OCI-M2 (cell line): ENCODE results near the gene CHODL.

Source experiments
- DNase-seq: peaks from one replicate; lab custom pipeline; 2025; ENCODE audit not compliant: unreplicated experiment; lab: John Stamatoyannopoulos, UW

The CHODL gene, protein sequence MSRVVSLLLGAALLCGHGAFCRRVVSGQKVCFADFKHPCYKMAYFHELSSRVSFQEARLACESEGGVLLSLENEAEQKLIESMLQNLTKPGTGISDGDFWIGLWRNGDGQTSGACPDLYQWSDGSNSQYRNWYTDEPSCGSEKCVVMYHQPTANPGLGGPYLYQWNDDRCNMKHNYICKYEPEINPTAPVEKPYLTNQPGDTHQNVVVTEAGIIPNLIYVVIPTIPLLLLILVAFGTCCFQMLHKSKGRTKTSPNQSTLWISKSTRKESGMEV

DNA sequence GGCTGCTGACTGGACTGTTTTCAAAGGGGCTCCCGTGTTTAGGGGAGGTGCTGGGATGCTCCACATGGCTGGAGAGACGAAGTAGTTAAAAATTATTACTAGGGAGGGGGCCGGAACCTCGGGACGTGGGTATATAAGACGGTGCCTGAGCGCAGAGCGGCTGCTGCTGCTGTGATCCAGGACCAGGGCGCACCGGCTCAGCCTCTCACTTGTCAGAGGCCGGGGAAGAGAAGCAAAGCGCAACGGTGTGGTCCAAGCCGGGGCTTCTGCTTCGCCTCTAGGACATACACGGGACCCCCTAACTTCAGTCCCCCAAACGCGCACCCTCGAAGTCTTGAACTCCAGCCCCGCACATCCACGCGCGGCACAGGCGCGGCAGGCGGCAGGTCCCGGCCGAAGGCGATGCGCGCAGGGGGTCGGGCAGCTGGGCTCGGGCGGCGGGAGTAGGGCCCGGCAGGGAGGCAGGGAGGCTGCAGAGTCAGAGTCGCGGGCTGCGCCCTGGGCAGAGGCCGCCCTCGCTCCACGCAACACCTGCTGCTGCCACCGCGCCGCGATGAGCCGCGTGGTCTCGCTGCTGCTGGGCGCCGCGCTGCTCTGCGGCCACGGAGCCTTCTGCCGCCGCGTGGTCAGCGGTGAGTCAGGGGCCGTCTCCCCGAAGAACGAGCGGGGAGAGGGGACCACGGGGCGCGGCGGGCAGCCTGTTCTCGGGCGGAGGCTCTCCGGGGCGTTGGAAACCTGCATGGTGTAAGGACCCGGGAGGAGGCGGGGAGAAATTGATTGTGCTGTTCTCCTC lies at the start of gene CHODL:
TSS of gene CHODL (plus strand) at position 163 of the 793 bp plus-strand sequence. CDS start at position 554, 391 bp downstream.
- no peak for DNase-seq

DNA sequence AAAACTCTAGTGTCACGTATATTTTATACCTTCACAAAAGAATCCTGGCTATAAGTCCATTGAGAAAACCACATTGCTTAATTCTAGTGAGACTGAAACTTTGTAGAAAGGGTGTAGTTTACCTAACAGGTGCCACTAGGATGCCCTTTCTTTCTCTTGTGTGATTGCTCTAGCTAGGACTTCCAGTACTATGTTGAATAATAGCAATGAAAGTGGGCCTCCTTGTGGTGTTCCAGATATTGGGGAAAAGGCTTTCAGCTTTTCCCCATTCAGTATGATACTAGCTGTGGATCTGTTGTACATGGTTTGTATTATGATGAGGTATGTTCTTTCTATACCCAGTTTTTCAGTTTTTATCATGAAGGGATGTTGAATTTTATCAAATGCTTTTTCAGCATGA lies 39.7 kb upstream of the CHODL start:
- no peak for DNase-seq

DNA sequence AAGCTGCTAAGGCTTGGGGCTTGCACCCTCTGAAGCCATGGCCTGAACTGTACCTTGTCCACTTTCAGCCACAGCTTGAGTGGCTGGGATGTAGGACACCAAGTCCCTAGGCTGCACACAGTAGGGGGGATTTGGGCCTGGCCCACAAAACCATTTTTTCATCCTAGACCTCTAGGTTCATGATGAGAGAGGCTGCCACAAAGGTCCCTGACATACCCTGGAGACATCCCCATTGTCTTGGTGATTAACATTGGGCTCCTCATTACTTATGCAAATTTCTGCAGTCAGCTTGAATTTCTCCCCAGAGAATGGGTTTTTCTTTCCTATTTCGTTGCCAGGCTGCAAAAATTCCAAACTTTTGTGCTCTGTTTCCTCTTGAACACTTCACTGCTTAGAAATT lies 26.3 kb upstream of the CHODL start:
- no peak for DNase-seq

DNA sequence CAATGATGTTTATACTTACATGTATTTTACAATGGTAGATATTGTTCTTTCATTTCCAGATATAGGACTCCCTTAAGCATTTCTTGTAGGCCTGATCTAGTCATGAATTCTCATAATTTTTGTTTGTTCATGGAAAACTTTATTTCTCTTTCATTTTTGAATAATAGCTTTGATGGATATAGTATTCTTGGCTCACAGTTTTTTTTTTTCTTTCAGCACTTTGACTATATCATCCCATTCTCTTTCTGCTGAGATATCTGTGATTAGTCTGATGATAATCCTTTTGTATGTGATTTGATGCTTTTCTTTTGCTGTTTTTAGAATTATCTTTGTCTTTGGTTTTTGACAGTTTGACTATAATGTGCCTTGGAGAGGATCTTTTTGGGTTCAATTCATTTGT lies 24.1 kb upstream of the CHODL start:
- no peak for DNase-seq

DNA sequence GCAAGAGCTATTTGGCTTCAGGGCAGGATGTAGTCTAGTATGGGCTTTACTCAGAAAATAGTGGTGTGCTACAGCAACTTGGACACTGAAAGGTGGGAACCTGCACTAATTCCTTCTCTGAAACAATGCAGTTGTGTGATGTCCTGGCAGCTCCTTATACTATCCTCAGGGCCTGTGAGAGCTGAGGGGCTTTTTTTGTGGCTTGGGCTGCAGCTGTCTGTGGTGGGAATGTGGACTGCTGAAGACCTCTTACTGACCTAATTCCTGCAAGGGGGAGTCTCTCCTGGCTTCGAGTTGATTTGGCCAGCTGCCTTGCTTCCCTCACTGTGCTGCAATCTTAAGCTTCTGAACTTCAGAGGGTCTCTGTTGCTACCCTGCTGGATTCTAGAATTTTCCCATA lies 22.3 kb upstream of the CHODL start:
- no peak for DNase-seq

DNA sequence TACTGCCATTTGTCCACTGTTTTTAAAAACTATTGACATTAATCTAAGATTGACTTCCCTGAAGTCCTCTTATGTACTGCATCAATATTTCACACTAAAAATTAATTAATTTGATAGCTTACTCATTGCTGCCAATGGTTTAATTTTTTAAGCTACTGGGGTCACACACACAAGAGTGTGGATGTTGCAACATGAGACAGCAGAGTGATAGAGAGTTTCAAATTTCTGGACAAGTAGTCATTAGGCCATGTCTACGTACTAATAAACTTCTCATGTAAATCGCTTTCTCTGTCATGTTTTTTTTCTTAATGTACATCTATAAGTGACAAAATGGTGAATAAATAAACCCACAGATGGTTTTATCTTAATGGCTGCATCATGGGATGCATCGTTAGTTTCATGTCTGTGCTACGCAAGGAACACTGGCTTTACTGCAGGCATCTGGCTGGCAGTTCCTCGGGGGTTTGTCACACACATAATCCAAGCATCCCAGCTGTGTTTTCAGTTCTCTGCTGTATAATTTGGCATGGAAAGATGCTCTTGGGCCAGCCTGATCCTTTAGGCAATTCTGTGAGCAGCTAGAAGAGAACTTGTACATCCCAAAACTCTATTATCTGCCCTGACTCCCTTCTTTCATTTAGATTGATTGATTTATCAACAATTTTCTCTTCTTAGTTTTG lies 16.4 kb upstream of the CHODL start:
- no peak for DNase-seq

DNA sequence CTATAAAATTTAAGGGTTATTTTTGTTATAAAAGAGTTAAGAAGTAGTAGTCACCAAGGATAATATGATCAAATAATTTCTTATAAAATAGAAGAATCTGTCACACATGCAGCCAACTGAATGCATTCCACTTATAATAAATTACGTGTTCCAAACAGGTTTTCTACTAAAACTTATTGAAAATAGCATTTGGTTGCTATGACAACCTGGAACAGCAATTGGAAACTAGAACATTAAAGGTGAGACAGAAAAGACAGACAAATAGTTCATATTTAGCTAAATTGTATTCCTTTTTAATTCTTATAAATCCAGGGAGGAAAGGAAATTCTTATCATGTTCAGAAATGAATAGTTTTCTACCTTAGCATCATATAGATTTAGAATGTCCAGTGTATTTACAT lies 9.1 kb upstream of the CHODL start:
- DNase-seq = no peak

DNA sequence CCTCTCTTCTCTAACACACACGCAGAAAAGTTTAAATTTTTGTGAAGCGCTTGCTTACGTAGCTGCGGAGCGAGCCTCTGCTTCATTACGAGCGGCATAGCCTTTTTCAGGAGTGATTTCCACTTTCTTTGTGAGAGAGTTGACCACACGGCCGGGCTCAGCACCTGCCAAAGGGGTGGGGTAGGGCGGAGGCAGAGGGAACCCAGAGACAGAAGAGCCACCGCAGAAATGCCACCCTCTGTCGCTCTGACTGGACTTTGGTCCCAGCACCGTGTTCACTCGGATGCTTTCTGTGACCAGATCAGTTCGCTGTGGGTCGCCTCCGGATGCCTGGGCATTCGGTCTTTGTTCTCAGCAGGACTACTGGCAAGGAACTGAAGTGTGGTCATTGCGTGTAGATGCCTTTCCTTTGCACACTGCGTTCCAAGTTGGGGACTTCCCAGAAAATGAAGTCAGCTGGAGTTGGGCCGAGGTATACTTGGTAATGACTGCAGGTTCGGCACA lies 883 bp downstream of the CHODL start:
- DNase-seq = no peak

DNA sequence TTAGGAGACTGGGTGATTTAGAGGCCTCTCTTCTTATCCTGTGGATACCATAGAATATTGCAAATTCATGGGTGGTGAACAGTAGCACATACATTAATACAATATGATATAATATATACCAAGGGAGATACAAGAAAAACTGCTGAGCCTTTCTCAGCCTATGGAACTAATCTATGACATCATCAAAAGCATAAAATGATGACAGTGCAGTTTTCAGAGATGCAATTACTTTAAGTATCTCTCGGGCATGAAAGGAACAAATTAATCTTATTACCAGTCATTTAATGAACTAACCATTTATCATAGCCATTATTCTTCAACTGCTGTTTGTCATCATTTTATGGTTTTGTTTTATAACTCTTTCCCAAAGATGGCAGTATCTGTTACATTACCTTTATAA lies 3.5 kb downstream of the CHODL start:
- no peak for DNase-seq

DNA sequence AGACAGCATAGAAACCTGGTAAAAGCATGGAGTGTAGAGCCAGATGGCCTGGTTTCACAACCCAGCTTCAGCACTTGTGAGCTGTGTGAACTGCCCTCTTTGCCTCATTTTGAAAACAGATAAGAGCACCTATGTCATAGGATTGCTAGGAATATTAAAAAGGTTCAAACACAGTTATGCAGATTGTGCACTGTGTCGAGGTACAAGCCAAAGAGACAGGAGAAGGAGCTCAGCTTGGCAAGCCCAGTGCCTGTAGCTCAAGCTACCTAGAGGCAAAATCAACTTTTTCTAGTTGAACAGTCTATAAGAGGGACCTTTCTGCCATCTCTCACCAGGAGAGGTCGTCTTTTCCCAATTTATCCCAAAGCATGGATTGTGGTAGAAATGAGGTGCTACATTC lies 5.0 kb downstream of the CHODL start:
- DNase-seq = no peak

DNA sequence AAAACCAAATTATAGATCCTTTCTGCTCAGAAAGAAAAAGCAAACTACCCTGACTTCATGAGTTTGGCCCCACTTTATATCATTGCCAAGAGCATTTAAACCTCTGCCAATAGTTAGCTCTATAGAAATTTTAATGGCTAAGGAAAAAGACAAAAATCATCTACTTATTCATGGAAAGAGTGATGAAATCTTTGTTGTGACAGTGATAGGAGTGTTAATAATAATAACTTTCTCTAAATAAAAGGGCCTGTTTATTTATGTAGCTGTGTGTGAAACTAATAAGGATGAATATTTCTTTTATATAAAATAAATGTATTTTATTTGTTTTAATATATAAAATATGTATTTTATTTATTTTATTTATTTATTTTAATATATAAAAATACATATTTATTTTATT lies 6.4 kb downstream of the CHODL start:
- DNase-seq = no peak

DNA sequence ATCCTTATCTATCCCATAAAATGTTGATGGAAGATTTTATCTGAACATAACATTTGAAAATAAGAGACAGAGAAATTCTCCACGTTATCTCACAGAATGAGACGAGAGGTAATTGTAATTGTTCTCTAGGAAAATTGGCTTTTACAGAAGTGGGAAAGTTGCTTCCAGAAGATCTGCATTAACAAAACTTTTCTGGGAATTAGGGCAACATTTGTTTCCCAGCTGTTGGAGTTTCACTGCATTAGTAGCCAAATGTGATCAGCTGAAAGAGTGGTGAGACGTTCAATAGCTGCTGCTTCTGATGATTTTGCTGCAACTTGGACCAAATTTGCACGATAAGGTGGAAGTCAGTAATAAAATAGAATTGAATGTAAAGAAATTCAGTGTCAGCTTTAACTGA lies 7.6 kb downstream of the CHODL start:
- no peak for DNase-seq

DNA sequence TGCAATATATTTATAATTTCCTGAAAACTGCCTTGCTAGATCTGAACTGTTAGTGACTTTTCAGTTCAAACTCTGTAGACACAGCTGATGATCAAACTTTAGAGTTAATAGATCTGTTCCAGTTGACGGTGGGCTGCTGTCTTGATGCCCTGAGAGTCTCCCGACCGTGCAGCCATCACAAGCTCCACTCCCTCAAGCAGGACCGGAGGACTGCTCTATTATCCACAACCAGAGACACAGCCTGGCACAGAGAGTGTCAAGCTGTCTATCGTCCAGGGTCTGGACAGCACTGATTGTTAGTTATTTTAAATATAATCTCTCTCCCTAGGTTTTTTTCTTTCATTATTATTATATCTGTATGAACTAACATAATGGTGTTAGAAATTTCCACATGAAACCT lies 8.0 kb downstream of the CHODL start:
- no peak for DNase-seq

DNA sequence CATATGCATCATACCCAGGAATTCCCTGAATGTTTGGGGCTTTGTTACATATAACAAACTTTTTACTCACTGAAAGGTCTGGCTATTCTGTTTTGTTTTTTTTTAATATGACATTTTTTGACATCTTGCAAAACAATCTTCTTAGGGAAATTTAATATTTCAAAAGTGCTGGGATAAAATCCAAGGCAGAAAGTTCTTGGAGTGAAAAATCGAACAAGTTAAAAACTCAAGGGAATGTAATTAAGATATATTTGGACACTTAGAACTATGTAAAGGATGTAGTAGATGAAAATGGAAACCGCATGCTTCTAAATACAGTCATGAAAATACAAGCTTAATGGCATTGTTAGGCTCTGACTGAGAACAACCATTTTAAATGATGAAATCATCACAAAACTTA lies 8.6 kb downstream of the CHODL start:
- no peak for DNase-seq

DNA sequence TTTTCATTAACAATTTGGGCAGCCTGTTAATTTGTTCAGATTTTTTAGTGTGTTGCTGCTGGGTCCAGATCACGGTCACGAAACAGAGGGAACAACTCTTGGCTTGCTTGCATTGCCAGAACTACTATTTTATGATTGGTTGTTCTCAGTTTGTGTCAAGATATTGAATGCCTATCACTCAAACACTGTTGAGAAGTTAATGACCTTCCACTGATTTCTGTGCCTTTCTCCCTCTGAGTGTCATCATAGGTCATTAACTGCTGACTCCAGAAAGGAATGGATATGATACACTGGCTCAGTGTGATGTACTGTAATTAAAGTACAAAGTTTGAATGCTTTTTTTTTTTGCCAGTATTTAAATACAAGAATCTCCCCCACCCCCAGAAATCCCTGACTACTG lies 9.2 kb downstream of the CHODL start:
- DNase-seq = no peak

DNA sequence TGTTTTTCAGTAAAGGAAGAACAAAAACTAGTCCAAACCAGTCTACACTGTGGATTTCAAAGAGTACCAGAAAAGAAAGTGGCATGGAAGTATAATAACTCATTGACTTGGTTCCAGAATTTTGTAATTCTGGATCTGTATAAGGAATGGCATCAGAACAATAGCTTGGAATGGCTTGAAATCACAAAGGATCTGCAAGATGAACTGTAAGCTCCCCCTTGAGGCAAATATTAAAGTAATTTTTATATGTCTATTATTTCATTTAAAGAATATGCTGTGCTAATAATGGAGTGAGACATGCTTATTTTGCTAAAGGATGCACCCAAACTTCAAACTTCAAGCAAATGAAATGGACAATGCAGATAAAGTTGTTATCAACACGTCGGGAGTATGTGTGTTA lies 21.3 kb downstream of the CHODL start:
- DNase-seq = no peak

DNA sequence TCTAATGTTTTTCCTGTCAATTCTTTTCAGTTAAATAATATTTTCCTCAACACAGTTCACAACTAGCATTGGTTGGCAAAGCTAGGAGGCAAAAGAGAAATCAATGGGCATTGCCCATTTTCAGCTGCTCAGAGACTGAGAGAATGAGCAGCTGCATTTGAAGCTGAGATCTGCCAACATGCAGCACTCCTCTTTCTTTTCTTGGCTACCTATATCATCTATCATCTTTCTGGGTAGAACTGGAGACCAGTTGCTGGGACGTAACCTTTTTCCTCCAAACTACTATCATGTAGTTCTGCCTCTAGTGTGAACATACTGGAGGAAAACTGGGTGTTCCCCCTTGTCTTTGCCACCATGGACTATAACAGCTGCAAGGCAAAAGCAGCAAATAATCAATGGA lies 22.9 kb downstream of the CHODL start:
- no peak for DNase-seq

DNA sequence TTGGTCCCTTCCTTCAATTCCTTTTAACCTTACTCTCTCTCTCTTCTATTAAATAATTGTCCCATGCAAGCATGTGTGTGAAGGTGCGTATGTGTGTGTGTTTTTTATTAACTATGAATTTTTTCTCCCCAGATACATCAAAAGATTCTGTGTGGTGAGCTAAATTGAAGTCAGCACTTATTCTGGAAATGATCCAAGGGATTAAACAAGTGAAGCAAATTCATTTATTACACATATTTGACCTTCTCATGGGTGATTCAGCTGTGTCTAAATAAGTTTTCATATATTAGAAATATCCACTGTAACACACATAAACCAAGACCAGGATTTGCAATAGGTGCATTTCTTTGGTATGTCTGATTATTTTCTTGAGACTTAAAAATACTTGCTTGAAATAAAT lies 24.3 kb downstream of the CHODL start:
- no peak for DNase-seq

DNA sequence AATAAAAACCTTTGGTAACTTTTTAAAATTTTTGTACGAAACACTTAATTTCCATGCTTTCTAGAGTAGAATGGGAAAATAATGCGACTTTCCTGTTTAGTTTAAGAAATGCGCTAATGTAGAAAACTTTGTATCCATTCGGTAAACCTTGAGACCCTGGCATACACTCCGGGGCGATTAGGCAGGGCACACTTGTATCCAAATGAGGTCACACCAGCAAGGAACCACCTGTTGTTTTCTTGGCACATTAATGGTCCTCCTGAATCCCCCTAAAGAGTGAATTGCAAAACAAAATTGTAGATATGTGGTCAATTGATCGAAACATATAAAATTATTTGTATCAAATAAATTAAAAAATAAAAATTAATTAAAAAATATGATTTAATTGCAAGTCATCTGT lies 25.2 kb downstream of the CHODL start:
- no peak for DNase-seq

DNA sequence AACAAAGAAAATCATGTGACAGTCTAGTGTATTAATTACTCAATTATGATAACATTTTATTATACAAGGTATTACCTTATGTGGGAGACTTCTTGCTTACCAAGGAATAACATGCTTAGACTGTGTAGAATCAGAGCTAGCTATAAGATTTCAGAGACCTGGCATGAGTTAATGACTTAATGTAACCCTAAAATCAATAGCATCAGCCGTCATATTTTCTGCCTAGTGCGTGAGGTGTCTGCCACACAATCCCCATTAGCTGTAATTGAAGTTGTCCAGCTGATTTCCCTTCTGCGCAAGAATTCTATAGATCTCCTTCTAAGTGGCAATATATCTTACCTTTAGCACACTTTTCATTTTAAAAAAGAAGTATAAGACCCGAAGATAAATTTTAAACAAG lies 28.8 kb downstream of the CHODL start:
- no peak for DNase-seq

DNA sequence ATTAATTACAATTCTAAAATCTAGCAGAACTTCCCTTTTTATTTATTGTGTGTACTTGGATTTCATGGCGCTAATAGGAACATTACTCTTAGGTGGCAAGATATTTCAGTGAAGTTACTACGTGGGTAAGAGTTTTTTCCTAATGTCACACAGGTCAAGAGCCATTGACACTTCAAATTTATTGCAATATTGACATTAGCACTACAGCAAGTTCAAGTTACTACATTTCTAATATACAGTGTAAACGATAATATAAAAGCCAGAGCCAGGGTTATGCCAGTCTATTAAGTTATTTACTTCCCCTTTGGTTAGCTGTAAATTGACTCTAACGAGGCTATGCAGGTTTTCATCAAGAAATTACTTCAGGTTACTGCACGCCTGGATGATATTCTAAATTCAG lies 29.7 kb downstream of the CHODL start:
- no peak for DNase-seq

DNA sequence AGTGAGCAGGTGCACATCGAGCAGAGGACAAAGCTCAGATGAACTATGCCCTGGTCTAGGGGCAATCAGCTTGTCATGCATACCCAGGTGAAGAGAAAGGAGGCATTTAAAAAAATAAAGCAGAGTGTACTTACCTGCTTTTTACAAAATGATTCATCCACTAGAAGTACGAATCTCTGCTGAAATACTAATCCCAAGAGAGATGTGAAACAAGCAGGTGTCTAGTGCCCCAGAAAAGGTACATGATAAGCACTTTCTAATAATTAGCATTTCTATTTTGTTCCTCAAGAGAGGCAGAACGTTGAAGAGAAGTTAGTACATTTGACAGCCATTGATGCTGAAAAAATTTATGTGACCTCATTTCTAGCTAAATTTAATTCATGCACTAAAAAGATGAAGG lies 31.1 kb downstream of the CHODL start:
- no peak for DNase-seq
